HEK293T (cell line): ENCODE data around the gene LGR6.

Experiments used
- CTCF ChIA-PET: fragments of 350-600 bp; formaldehyde crosslinking; extraction: SDS; loops from one replicate; lab custom pipeline; 2021; ENCODE audit warnings: antibody characterized with exemption, inconsistent platforms; lab: Yijun Ruan, JAX
- POLR2A ChIA-PET: fragments of 350-600 bp; formaldehyde crosslinking; extraction: SDS; loops from one replicate; lab custom pipeline; 2020; ENCODE audit warnings: antibody characterized with exemption, inconsistent platforms; lab: Yijun Ruan, JAX
- DNase-seq: peaks from one replicate; pipeline ENCODE4 v3.0.0; 2012; ENCODE audit warnings: mixed read lengths; ENCODE audit errors: extremely low spot score
- ARNT ChIP-seq: fragments of 450-650 bp; IDR thresholded peaks from 2 replicates; pipeline ENCODE4 v1.6.1; 2017; ENCODE audit warnings: mild to moderate bottlenecking
- BHLHE40 ChIP-seq: fragments of 450-650 bp; IDR thresholded peaks from 2 replicates; pipeline ENCODE4 v1.6.1; 2016; ENCODE audit warnings: mild to moderate bottlenecking, moderate library complexity, borderline replicate concordance
- CTBP1 ChIP-seq: fragments of 450-650 bp; IDR thresholded peaks from 2 replicates; pipeline ENCODE4 v1.6.1; 2016; ENCODE audit warnings: borderline replicate concordance
- ELF4 ChIP-seq: fragments of 450-650 bp; IDR thresholded peaks from 2 replicates; pipeline ENCODE4 v1.6.1; 2017; ENCODE audit warnings: antibody characterized with exemption
- FOXA1 ChIP-seq: fragments of 450-650 bp; IDR thresholded peaks from 2 replicates; pipeline ENCODE4 v1.6.1; 2016; ENCODE audit warnings: mild to moderate bottlenecking
- FOXK2 ChIP-seq: fragments of 450-650 bp; IDR thresholded peaks from 2 replicates; pipeline ENCODE4 v1.6.1; 2016; ENCODE audit warnings: mild to moderate bottlenecking
- FOXM1 ChIP-seq: fragments of 450-650 bp; IDR thresholded peaks from 2 replicates; pipeline ENCODE4 v1.6.1; 2017; ENCODE audit warnings: mild to moderate bottlenecking, borderline replicate concordance
- HDGF ChIP-seq: fragments of 450-650 bp; IDR thresholded peaks from 2 replicates; pipeline ENCODE4 v1.6.1; 2017; ENCODE audit warnings: antibody characterized with exemption, borderline replicate concordance
- L3MBTL2 ChIP-seq: fragments of 450-650 bp; conservative IDR thresholded peaks from 2 replicates; pipeline ENCODE4 v1.6.1; 2016; ENCODE audit warnings: mild to moderate bottlenecking
- LEF1 ChIP-seq: fragments of 450-650 bp; IDR thresholded peaks from 2 replicates; pipeline ENCODE4 v1.6.1; 2017; ENCODE audit warnings: mild to moderate bottlenecking, borderline replicate concordance
- NFRKB ChIP-seq: fragments of 450-650 bp; IDR thresholded peaks from 2 replicates; pipeline ENCODE4 v1.6.1; 2016; ENCODE audit warnings: mild to moderate bottlenecking, moderate library complexity
- SP1 ChIP-seq: fragments of 450-650 bp; IDR thresholded peaks from 2 replicates; pipeline ENCODE4 v1.6.1; 2017
- SUZ12 ChIP-seq: fragments of 450-650 bp; IDR thresholded peaks from 2 replicates; pipeline ENCODE4 v1.6.1; 2016; ENCODE audit warnings: mild to moderate bottlenecking
- TARDBP ChIP-seq: fragments of 450-650 bp; IDR thresholded peaks from 2 replicates; pipeline ENCODE4 v1.6.1; 2016
- ZNF384 ChIP-seq: fragments of 450-650 bp; IDR thresholded peaks from 2 replicates; pipeline ENCODE4 v1.6.1; 2016
- TF ChIP-seq, protein P1 (sequence below): fragments of 450-650 bp; IDR thresholded peaks from 2 replicates; pipeline ENCODE4 v1.6.1; 2016

The LGR6 gene

GRCh38 chr1:202194328-202194648 is 689 bp downstream of the LGR6 start:
- no peak for TF ChIP-seq BHLHE40
- no peak for TF ChIP-seq ZNF384
- TF ChIP-seq FOXK2, result no peak
- no peak for TF ChIP-seq FOXM1
- TF ChIP-seq NFRKB, result no peak
- TF ChIP-seq LEF1, result no peak
- TF ChIP-seq HDGF, result no peak
- TF ChIP-seq, protein P1, sequence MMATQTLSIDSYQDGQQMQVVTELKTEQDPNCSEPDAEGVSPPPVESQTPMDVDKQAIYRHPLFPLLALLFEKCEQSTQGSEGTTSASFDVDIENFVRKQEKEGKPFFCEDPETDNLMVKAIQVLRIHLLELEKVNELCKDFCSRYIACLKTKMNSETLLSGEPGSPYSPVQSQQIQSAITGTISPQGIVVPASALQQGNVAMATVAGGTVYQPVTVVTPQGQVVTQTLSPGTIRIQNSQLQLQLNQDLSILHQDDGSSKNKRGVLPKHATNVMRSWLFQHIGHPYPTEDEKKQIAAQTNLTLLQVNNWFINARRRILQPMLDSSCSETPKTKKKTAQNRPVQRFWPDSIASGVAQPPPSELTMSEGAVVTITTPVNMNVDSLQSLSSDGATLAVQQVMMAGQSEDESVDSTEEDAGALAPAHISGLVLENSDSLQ, result no peak
- no peak for TF ChIP-seq ELF4
- no peak for TF ChIP-seq L3MBTL2
- TF ChIP-seq CTBP1, result no peak
- TF ChIP-seq TARDBP, result no peak
- POLR2A ChIA-PET, result no interaction called here
- DNase-seq, result no peak
- CTCF ChIA-PET, result interaction anchor here (1.0 kb wide), 1 partner anchor 120 kb away, joined by 3 read pairs; no protein-coding TSS in a partner anchor

- CTCF ChIA-PET, result no interaction called here
- POLR2A ChIA-PET, result no interaction called here
- no peak for DNase-seq
- no peak for TF ChIP-seq SUZ12
- no peak for TF ChIP-seq FOXA1
- TF ChIP-seq, protein P1, result no peak
- no peak for TF ChIP-seq CTBP1
- TF ChIP-seq LEF1, result no peak
- no peak for TF ChIP-seq L3MBTL2
- no peak for TF ChIP-seq BHLHE40
- TF ChIP-seq ZNF384, result no peak
- TF ChIP-seq SP1, result no peak
- no peak for TF ChIP-seq FOXM1
- TF ChIP-seq FOXK2, result no peak
- no peak for TF ChIP-seq ELF4
- TF ChIP-seq NFRKB, result no peak
- TF ChIP-seq TARDBP, result no peak
- no peak for TF ChIP-seq ARNT
- no peak for TF ChIP-seq HDGF
These were observed 4.2 kb downstream of the LGR6 start for GRCh38 chr1:202197653-202198365.

- ChIA-PET CTCF (no interaction called here), POLR2A (no interaction called here)
- no peak for TF ChIP-seq ELF4
- no peak for DNase-seq
These were observed 4.7 kb downstream of the LGR6 start for GRCh38 chr1:202198366-202198724.

GRCh38 chr1:202199040-202199889 is 5.7 kb downstream of the LGR6 start:
- POLR2A ChIA-PET, result interaction anchor here (1.4 kb wide), 1 partner anchor 143 kb away, joined by 4 read pairs; the partner anchor contains the start of gene UBE2T

GRCh38 chr1:202200112-202200548 is 6.5 kb downstream of the LGR6 start:
- CTCF ChIA-PET, result interaction anchor here (0.6 to 1.4 kb wide), 3 partner anchors 15 to 327 kb away, joined by 3 to 5 read pairs (median 4); no protein-coding TSS in a partner anchor

More at GRCh38 chr1:202199040-202199889, 5.7 kb downstream of the LGR6 start:
- TF ChIP-seq CTBP1 (no peak), ARNT (no peak), ELF4 (no peak), FOXM1 (no peak), FOXA1 (no peak)
- no peak for DNase-seq
- CTCF ChIA-PET, result interaction anchor here (0.6 to 1.4 kb wide), 3 partner anchors 15 to 328 kb away, joined by 3 to 5 read pairs (median 4); no protein-coding TSS in a partner anchor

More at GRCh38 chr1:202200112-202200548, 6.5 kb downstream of the LGR6 start:
- POLR2A ChIA-PET, result interaction anchor here (1.4 kb wide), 1 partner anchor 142 kb away, joined by 4 read pairs; the partner anchor contains the start of gene UBE2T
- TF ChIP-seq SUZ12, result no peak
- TF ChIP-seq ARNT, result no peak
- no peak for TF ChIP-seq CTBP1
- TF ChIP-seq LEF1, result no peak
- TF ChIP-seq ELF4, result no peak
- no peak for TF ChIP-seq TARDBP
- TF ChIP-seq FOXK2, result no peak
- TF ChIP-seq NFRKB, result no peak
- TF ChIP-seq SP1, result no peak
- no peak for TF ChIP-seq ZNF384
- TF ChIP-seq HDGF, result no peak
- TF ChIP-seq FOXA1, result no peak
- TF ChIP-seq FOXM1, result no peak
- TF ChIP-seq, protein P1, result no peak
- no peak for TF ChIP-seq BHLHE40
- no peak for TF ChIP-seq L3MBTL2
- DNase-seq, result no peak
